H1 (cell line): ENCODE results near the gene MOK. TPM values are rescaled to one million over a fixed set of nuclear protein-coding genes. Genes with fewer than 3 reads are reported as not detected.
A peak's percentile ranks its signal among the peaks of the same experiment; 100 is the strongest.

Source experiments
- CTCF ChIA-PET: fragments of 300-600 bp; sonication (Branson Sonifier 250); formaldehyde crosslinking; loops from one replicate; lab custom pipeline; 2021; ENCODE audit not compliant: partially characterized antibody; lab: Charles Lee
- POLR2A ChIA-PET: fragments of 300-600 bp; sonication (Branson Sonifier 250); formaldehyde crosslinking; loops from one replicate; lab custom pipeline; 2021; ENCODE audit warnings: inconsistent platforms; ENCODE audit not compliant: partially characterized antibody; lab: Charles Lee
- DNase-seq, 2 experiments: peaks; one replicate each; pipeline versions ENCODE4 v3.0.0 to v3.0.0-alpha.2; 2010 to 2022; ENCODE audit warnings: low spot score in 2 of 2, low read depth in 1 of 2, mixed read lengths in 1 of 2
- FAIRE-seq: peaks from 2 replicates; lab custom pipeline; 2011; peaks lifted over from hg19 to GRCh38; lab: Jason Lieb, UNC
- H2AFZ ChIP-seq: 2 replicates; pipeline ENCODE4 v1.8.1; 2012; ENCODE audit warnings: low read length, inconsistent platforms
- H2AK5ac ChIP-seq: 2 replicates; pipeline ENCODE4 v1.6.1; 2013; ENCODE audit warnings: low read depth, low read length
- H2BK120ac ChIP-seq: replicated peaks from 2 replicates; pipeline ENCODE3; 2013; ENCODE audit warnings: low read depth, low read length, inconsistent platforms
- H2BK12ac ChIP-seq: 2 replicates; pipeline ENCODE4 v1.6.1; 2013; ENCODE audit warnings: low read depth, low read length
- H2BK15ac ChIP-seq: 2 replicates; pipeline ENCODE4 v1.6.1; 2013; ENCODE audit warnings: low read length
- H2BK20ac ChIP-seq: 2 replicates; pipeline ENCODE4 v1.6.1; 2013; ENCODE audit warnings: low read length
- H2BK5ac ChIP-seq: 2 replicates; pipeline ENCODE4 v1.6.1; 2013; ENCODE audit warnings: low read depth, low read length
- H3K14ac ChIP-seq: 2 replicates; pipeline ENCODE4 v1.6.1; 2013; ENCODE audit warnings: inconsistent platforms; ENCODE audit not compliant: insufficient read length
- H3K18ac ChIP-seq: 2 replicates; pipeline ENCODE4 v1.6.1; 2013; ENCODE audit warnings: low read length; ENCODE audit errors: extremely low read depth
- H3K23ac ChIP-seq: 2 replicates; pipeline ENCODE4 v1.6.1; 2013; ENCODE audit warnings: inconsistent platforms; ENCODE audit not compliant: insufficient read length
- H3K23me2 ChIP-seq: 2 replicates; pipeline ENCODE4 v1.6.1; 2013; ENCODE audit warnings: low read depth, low read length
- H3K27ac ChIP-seq: 2 replicates; pipeline ENCODE4 v1.6.1; 2011; ENCODE audit warnings: low read depth, low read length, inconsistent platforms
- H3K27me3 ChIP-seq, 4 experiments: replicated peaks in 1 of 4; 1 replicate in 1 of 4; 2 replicates in 3 of 4; pipeline versions ENCODE4 v1.6.1 to v1.8.1; 2011 to 2013; ENCODE audit warnings: low read length in 3 of 4, mild to moderate bottlenecking in 3 of 4, inconsistent platforms in 2 of 4, mixed read lengths in 2 of 4, moderate library complexity in 1 of 4; ENCODE audit not compliant: control insufficient read depth in 3 of 4, insufficient read depth in 3 of 4; ENCODE audit errors: extremely low read depth in 1 of 4
- H3K36me3 ChIP-seq, 4 experiments: 2 replicates each; pipeline versions ENCODE4 v1.6.1 to v1.8.1; 2011 to 2013; ENCODE audit warnings: mild to moderate bottlenecking in 4 of 4, low read length in 3 of 4, moderate library complexity in 2 of 4, control low read depth in 1 of 4, inconsistent platforms in 1 of 4; ENCODE audit not compliant: insufficient read depth in 4 of 4, control insufficient read depth in 2 of 4
- H3K4ac ChIP-seq: replicated peaks from 2 replicates; pipeline ENCODE3; 2013; ENCODE audit warnings: low read length, low read depth, mixed read lengths, inconsistent platforms; ENCODE audit not compliant: insufficient read length
- H3K4me1 ChIP-seq, 4 experiments: replicated peaks in 1 of 4; 1 replicate in 1 of 4; 2 replicates in 3 of 4; pipeline versions ENCODE4 v1.6.1 to v1.8.1; 2011 to 2013; ENCODE audit warnings: low read length in 3 of 4, inconsistent platforms in 2 of 4, mixed read lengths in 1 of 4; ENCODE audit not compliant: insufficient read depth in 4 of 4, control insufficient read depth in 3 of 4
- H3K4me2 ChIP-seq, 2 experiments: 2 replicates each; pipeline versions ENCODE4 v1.6.1 to v1.8.1; 2011 to 2013; ENCODE audit warnings: low read depth in 2 of 2, low read length in 2 of 2, control low read depth in 1 of 2, inconsistent platforms in 1 of 2, mild to moderate bottlenecking in 1 of 2; ENCODE audit not compliant: insufficient read depth in 1 of 2
- H3K4me3 ChIP-seq, 4 experiments: fragments of 200-600, 300-600 bp in 1 of 4; sonication (generic), shearing (Covaris generic), sonication (Bioruptor Twin) in 1 of 4; 2 replicates each; pipeline versions ENCODE4 v1.5.1 to v1.8.1; 2011 to 2016; ENCODE audit warnings: low read length in 4 of 4, low read depth in 3 of 4, control low read depth in 2 of 4, inconsistent platforms in 2 of 4, mild to moderate bottlenecking in 2 of 4, mixed read lengths in 1 of 4, moderate library complexity in 1 of 4; ENCODE audit not compliant: insufficient read depth in 2 of 4; ENCODE audit errors: extremely low read depth in 1 of 4
- H3K56ac ChIP-seq: replicated peaks from 2 replicates; pipeline ENCODE3; 2013; ENCODE audit warnings: low read depth, mild to moderate bottlenecking, mixed read lengths, low read length, inconsistent platforms; ENCODE audit not compliant: insufficient read length
- H3K79me1 ChIP-seq: 2 replicates; pipeline ENCODE4 v1.6.1; 2013; ENCODE audit warnings: low read depth, low read length, control low read depth
- H3K79me2 ChIP-seq, 2 experiments: 2 replicates each; pipeline versions ENCODE4 v1.6.1 to v1.8.1; 2012 to 2013; ENCODE audit warnings: low read length in 2 of 2, mild to moderate bottlenecking in 2 of 2, inconsistent platforms in 1 of 2; ENCODE audit not compliant: insufficient read depth in 2 of 2, control insufficient read depth in 1 of 2
- H3K9ac ChIP-seq, 4 experiments: replicated peaks in 1 of 4; 1 replicate in 1 of 4; 2 replicates in 3 of 4; pipeline versions ENCODE4 v1.6.1 to v1.8.1; 2011 to 2013; ENCODE audit warnings: low read depth in 3 of 4, low read length in 3 of 4, control low read depth in 2 of 4, mild to moderate bottlenecking in 2 of 4, moderate library complexity in 2 of 4, inconsistent platforms in 1 of 4; ENCODE audit errors: extremely low read depth in 1 of 4
- H3K9me3 ChIP-seq, 2 experiments: 2 replicates each; pipeline versions ENCODE4 v1.6.1 to v1.8.1; 2012 to 2013; ENCODE audit warnings: mild to moderate bottlenecking in 2 of 2, moderate library complexity in 2 of 2, control low read depth in 1 of 2, inconsistent platforms in 1 of 2, low read depth in 1 of 2, low read length in 1 of 2, mixed read lengths in 1 of 2; ENCODE audit not compliant: insufficient read depth in 2 of 2
- H4K20me1 ChIP-seq, 2 experiments: replicated peaks in 1 of 2; 2 replicates each; pipeline versions ENCODE3 to v1.8.1; 2011 to 2013; ENCODE audit warnings: inconsistent platforms in 2 of 2, low read length in 2 of 2, mild to moderate bottlenecking in 1 of 2; ENCODE audit not compliant: insufficient read depth in 2 of 2, control insufficient read depth in 1 of 2
- H4K5ac ChIP-seq: 2 replicates; pipeline ENCODE4 v1.6.1; 2013; ENCODE audit warnings: low read length, low read depth, mixed read lengths, inconsistent platforms; ENCODE audit not compliant: insufficient read length
- H4K8ac ChIP-seq: 2 replicates; pipeline ENCODE4 v1.8.0; 2013; ENCODE audit warnings: mild to moderate bottlenecking, moderate library complexity, low read length, inconsistent platforms; ENCODE audit not compliant: insufficient read depth; ENCODE audit errors: extremely low read depth
- H4K91ac ChIP-seq: replicated peaks from 2 replicates; pipeline ENCODE3; 2013; ENCODE audit warnings: low read length, mixed read lengths, inconsistent platforms; ENCODE audit not compliant: insufficient read length
- MAX ChIP-seq: IDR thresholded peaks from 2 replicates; pipeline ENCODE4 v1.6.1; 2012; ENCODE audit warnings: inconsistent platforms
- RNF2 ChIP-seq: fragments of 200-900, 300-1000 bp; sonication (generic); IDR thresholded peaks from 2 replicates; pipeline ENCODE4 v1.7.1; 2016; ENCODE audit warnings: borderline replicate concordance, low read depth, mild to moderate bottlenecking, antibody characterized with exemption, low read length; ENCODE audit not compliant: poor library complexity, severe bottlenecking; ENCODE audit errors: missing control alignments
- WGBS, 2 experiments: shearing (Covaris generic) in 1 of 2; methylation state at CpG; one replicate each; pipeline versions ENCODE4 v1.1.6 to v1.1.7; 2013 to 2015; ENCODE audit warnings: low lambda C conversion rate in 2 of 2, mixed read lengths in 2 of 2, inconsistent platforms in 1 of 2, low coverage in 1 of 2, missing lambda C conversion rate in 1 of 2; ENCODE audit not compliant: insufficient replicate concordance in 2 of 2, insufficient coverage in 1 of 2, insufficient read length in 1 of 2; ENCODE audit errors: extremely low coverage in 1 of 2, missing lambda C conversion rate in 1 of 2; 5-methylcytosine and 5-hydroxymethylcytosine counted together
- polyA plus RNA-seq, 7 experiments: library from polyadenylated mRNA; depleted of rRNA in 3 of 7; stranded (reverse) in 5 of 7; unstranded in 2 of 7; fragments of >200 nt in 5 of 7; fragments of 200-250 nt in 2 of 7; gene quantifications; 1 replicate in 5 of 7; 2 replicates in 1 of 7; 4 replicates in 1 of 7; pipeline versions ENCODE4 v1.2.1 to v1.2.3, GENCODE V29; 2011 to 2013; ENCODE audit warnings: missing spikeins in 2 of 7, mixed read lengths in 2 of 7
- total RNA-seq: library from RNA; stranded (reverse); fragmentation: NEBNext Ultra II Directional; extraction: Animal tissue kit (Norgen Biotek cat#: 25700); gene quantifications from 2 replicates; pipeline ENCODE4 v1.2.1, GENCODE V29; 2021

The MOK gene
- total and polyA plus RNA-seq, 2 of the 8 experiments (the other 6 are each of a cell fraction or from before 2014, with no cell fraction given), result 2.1 to 2.5 TPM

GRCh38 chr14:102185360-102185759 lies 119.6 kb downstream of the MOK start:
- H4K20me1 ChIP-seq, result peaks cover 0 to 5% of the 10 kb centered on the region in 2 experiments
- H2AFZ ChIP-seq, result no peak overlapping the region
- no peaks in the 10 kb centered on the region for H3K36me3 ChIP-seq
- 96% methylated on average over 8 of the region's 8 CpGs; no CpG with 5 or more reads in 1 of the 2 experiments for WGBS, 2 experiments
- H3K9ac ChIP-seq, result no peak overlapping the region
- no peak overlapping the region for H2BK5ac ChIP-seq
- no peaks in the 10 kb centered on the region for H3K23me2 ChIP-seq
- no peak overlapping the region for H3K14ac ChIP-seq
- H4K5ac ChIP-seq, result no peak overlapping the region
- H3K4me1 ChIP-seq, result peaks cover 0 to 6% (median 2%) of the 10 kb centered on the region in 4 experiments; a peak in 4 of 7 replicates
- no peak overlapping the region for H2BK120ac ChIP-seq
- TF ChIP-seq RNF2, result no peak
- peak; percentile 18; the same call in 1 of the 2 replicates for TF ChIP-seq MAX
- no peak overlapping the region for H3K27ac ChIP-seq
- H3K79me2 ChIP-seq, result peaks cover 0 to 89% of the 10 kb centered on the region in 2 experiments; a peak in 3 of 4 replicates
- H3K23ac ChIP-seq, result no peak overlapping the region
- no peak overlapping the region for H2BK20ac ChIP-seq
- no peak overlapping the region for H4K91ac ChIP-seq
- no peaks in the 10 kb centered on the region for H3K27me3 ChIP-seq
- DNase-seq (no peak), FAIRE-seq (no peak)
- H2BK15ac ChIP-seq, result no peak overlapping the region
- H3K9me3 ChIP-seq, result no peaks in the 10 kb centered on the region
- no peak overlapping the region for H3K18ac ChIP-seq
- no peak overlapping the region for H2AK5ac ChIP-seq
- no peak overlapping the region for H3K4me3 ChIP-seq
- H2BK12ac ChIP-seq, result no peak overlapping the region
- H3K56ac ChIP-seq, result no peak overlapping the region
- H3K79me1 ChIP-seq, result peaks cover 14% of the 10 kb centered on the region
- H3K4me2 ChIP-seq, result no peak overlapping the region
- CTCF ChIA-PET, result no interaction called here
- no peak overlapping the region for H3K4ac ChIP-seq
- POLR2A ChIA-PET, result no interaction called here
- H4K8ac ChIP-seq, result no peak overlapping the region
